ENCODE data around the gene EFNA2.

Gene EFNA2

GRCh38 chr19:1237027-1237659 lies 48.5 kb upstream of the EFNA2 start:
- ATAC-seq = no peak
- no peak for TF ChIP-seq ARNTL (CRISPR knock-in tag; IDR thresholded peaks at IDR 0.05; ENCODE audit: borderline replicate concordance, low read depth)
- TF ChIP-seq ISL1 (CRISPR knock-in tag; IDR thresholded peaks at IDR 0.05) = no peak
- TF ChIP-seq, protein P1, sequence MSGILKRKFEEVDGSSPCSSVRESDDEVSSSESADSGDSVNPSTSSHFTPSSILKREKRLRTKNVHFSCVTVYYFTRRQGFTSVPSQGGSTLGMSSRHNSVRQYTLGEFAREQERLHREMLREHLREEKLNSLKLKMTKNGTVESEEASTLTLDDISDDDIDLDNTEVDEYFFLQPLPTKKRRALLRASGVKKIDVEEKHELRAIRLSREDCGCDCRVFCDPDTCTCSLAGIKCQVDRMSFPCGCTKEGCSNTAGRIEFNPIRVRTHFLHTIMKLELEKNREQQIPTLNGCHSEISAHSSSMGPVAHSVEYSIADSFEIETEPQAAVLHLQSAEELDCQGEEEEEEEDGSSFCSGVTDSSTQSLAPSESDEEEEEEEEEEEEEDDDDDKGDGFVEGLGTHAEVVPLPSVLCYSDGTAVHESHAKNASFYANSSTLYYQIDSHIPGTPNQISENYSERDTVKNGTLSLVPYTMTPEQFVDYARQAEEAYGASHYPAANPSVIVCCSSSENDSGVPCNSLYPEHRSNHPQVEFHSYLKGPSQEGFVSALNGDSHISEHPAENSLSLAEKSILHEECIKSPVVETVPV (CRISPR knock-in tag; IDR thresholded peaks at IDR 0.05) = no peak
- TF ChIP-seq CSDC2 (CRISPR knock-in tag; IDR thresholded peaks at IDR 0.05) = no peak
- no peak for TF ChIP-seq BACH2 (CRISPR knock-in tag; IDR thresholded peaks at IDR 0.05; ENCODE audit: borderline replicate concordance)

GRCh38 chr19:1237754-1238368 lies 47.8 kb upstream of the EFNA2 start, which contains the start of gene CBARP:
TSS of gene CBARP (minus strand) at chr19:1238005. CDS start at chr19:1236100, 1,905 bp downstream.
- TF ChIP-seq TOX (CRISPR knock-in tag; IDR thresholded peaks at IDR 0.05; ENCODE audit: borderline replicate concordance) (no peak), PPARA (CRISPR knock-in tag; IDR thresholded peaks at IDR 0.05; ENCODE audit: borderline replicate concordance) (no peak), ZNF70 (CRISPR knock-in tag; IDR thresholded peaks at IDR 0.05) (no peak), ISL1 (CRISPR knock-in tag; IDR thresholded peaks at IDR 0.05) (no peak), TCF4 (CRISPR knock-in tag; IDR thresholded peaks at IDR 0.05; ENCODE audit: borderline replicate concordance) (no peak), CSDC2 (CRISPR knock-in tag; IDR thresholded peaks at IDR 0.05) (no peak), ESRRG (CRISPR knock-in tag; IDR thresholded peaks at IDR 0.05) (no peak), ZNF8 (CRISPR knock-in tag; IDR thresholded peaks at IDR 0.05) (no peak), OSR1 (CRISPR knock-in tag; IDR thresholded peaks at IDR 0.05) (no peak)
- TF ChIP-seq, protein P2, sequence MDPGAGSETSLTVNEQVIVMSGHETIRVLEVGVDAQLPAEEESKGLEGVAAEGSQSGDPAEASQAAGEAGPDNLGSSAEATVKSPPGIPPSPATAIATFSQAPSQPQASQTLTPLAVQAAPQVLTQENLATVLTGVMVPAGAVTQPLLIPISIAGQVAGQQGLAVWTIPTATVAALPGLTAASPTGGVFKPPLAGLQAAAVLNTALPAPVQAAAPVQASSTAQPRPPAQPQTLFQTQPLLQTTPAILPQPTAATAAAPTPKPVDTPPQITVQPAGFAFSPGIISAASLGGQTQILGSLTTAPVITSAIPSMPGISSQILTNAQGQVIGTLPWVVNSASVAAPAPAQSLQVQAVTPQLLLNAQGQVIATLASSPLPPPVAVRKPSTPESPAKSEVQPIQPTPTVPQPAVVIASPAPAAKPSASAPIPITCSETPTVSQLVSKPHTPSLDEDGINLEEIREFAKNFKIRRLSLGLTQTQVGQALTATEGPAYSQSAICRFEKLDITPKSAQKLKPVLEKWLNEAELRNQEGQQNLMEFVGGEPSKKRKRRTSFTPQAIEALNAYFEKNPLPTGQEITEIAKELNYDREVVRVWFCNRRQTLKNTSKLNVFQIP (CRISPR knock-in tag; IDR thresholded peaks at IDR 0.05; ENCODE audit: borderline replicate concordance, low read depth) = no peak
- TF ChIP-seq, protein P3, sequence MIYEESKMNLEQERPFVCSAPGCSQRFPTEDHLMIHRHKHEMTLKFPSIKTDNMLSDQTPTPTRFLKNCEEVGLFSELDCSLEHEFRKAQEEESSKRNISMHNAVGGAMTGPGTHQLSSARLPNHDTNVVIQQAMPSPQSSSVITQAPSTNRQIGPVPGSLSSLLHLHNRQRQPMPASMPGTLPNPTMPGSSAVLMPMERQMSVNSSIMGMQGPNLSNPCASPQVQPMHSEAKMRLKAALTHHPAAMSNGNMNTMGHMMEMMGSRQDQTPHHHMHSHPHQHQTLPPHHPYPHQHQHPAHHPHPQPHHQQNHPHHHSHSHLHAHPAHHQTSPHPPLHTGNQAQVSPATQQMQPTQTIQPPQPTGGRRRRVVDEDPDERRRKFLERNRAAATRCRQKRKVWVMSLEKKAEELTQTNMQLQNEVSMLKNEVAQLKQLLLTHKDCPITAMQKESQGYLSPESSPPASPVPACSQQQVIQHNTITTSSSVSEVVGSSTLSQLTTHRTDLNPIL (CRISPR knock-in tag; IDR thresholded peaks at IDR 0.05; ENCODE audit: low read depth) = no peak
- no peak for ATAC-seq

DNA sequence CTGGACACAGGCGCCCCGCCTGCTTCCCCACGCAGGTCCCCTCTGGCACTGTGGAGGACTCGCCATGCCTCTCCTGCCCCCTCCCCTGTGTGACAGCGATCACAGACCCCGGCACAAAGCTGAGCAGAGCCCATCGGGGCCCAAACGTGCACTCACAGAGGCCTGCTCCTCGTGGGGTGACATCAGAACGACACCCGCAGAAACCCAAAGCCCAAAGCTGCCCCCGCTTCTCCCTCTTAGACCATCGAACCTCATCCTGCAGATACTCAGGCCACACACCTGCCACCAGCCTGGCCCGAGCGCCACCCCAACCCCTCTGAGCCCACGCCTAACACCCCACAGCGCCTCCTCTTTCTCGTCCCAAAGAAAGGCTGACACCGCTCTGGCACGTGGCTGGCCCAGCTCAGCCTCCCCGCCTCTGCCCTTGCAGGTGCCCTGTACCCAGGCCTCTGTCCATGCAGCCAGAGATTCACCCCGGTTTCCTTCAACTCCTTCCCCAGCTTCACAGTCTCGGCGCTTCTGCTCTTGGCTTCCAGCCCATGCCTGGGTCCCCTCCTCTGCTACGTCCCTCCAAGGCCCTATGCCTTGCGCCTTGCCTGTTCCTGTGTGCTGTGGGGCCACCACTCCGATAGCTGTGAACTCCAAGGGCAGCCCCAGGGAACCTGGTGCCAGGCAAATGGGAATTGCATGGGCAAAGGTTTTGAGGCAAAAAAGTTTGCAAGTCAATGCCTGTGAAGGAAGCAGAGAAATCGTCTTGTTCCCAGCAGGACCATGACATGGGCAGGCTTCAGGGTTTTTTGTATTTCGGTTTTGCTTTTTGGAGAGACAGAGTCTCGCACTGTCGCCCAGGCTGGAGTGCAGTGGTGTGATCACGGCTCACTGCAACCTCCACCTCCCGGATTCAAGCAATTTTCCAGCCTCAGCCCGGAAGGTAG lies 47.0 kb upstream of the EFNA2 start:
- ATAC-seq = no peak
- TF ChIP-seq ZNF8 (CRISPR knock-in tag; IDR thresholded peaks at IDR 0.05) = no peak
- no peak for TF ChIP-seq ZFP3 (CRISPR knock-in tag; IDR thresholded peaks at IDR 0.05)
- TF ChIP-seq, protein P4, sequence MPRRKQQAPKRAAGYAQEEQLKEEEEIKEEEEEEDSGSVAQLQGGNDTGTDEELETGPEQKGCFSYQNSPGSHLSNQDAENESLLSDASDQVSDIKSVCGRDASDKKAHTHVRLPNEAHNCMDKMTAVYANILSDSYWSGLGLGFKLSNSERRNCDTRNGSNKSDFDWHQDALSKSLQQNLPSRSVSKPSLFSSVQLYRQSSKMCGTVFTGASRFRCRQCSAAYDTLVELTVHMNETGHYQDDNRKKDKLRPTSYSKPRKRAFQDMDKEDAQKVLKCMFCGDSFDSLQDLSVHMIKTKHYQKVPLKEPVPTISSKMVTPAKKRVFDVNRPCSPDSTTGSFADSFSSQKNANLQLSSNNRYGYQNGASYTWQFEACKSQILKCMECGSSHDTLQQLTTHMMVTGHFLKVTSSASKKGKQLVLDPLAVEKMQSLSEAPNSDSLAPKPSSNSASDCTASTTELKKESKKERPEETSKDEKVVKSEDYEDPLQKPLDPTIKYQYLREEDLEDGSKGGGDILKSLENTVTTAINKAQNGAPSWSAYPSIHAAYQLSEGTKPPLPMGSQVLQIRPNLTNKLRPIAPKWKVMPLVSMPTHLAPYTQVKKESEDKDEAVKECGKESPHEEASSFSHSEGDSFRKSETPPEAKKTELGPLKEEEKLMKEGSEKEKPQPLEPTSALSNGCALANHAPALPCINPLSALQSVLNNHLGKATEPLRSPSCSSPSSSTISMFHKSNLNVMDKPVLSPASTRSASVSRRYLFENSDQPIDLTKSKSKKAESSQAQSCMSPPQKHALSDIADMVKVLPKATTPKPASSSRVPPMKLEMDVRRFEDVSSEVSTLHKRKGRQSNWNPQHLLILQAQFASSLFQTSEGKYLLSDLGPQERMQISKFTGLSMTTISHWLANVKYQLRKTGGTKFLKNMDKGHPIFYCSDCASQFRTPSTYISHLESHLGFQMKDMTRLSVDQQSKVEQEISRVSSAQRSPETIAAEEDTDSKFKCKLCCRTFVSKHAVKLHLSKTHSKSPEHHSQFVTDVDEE (CRISPR knock-in tag; IDR thresholded peaks at IDR 0.05) = no peak
- TF ChIP-seq, protein P2 (CRISPR knock-in tag; IDR thresholded peaks at IDR 0.05; ENCODE audit: borderline replicate concordance, low read depth) = no peak
- TF ChIP-seq, protein P5, sequence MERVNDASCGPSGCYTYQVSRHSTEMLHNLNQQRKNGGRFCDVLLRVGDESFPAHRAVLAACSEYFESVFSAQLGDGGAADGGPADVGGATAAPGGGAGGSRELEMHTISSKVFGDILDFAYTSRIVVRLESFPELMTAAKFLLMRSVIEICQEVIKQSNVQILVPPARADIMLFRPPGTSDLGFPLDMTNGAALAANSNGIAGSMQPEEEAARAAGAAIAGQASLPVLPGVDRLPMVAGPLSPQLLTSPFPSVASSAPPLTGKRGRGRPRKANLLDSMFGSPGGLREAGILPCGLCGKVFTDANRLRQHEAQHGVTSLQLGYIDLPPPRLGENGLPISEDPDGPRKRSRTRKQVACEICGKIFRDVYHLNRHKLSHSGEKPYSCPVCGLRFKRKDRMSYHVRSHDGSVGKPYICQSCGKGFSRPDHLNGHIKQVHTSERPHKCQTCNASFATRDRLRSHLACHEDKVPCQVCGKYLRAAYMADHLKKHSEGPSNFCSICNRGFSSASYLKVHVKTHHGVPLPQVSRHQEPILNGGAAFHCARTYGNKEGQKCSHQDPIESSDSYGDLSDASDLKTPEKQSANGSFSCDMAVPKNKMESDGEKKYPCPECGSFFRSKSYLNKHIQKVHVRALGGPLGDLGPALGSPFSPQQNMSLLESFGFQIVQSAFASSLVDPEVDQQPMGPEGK (CRISPR knock-in tag; IDR thresholded peaks at IDR 0.05; ENCODE audit: borderline replicate concordance) = no peak
- no peak for TF ChIP-seq RARB (CRISPR knock-in tag; IDR thresholded peaks at IDR 0.05)
- no peak for TF ChIP-seq OSR1 (CRISPR knock-in tag; IDR thresholded peaks at IDR 0.05)
